BJ (cell line): ENCODE results near the gene OXER1. TPM values are rescaled to one million over a fixed set of nuclear protein-coding genes. Genes with fewer than 3 reads are reported as not detected.

Source experiments
- CTCF ChIA-PET: fragments of 350-600 bp; formaldehyde crosslinking; extraction: SDS; loops from one replicate; lab custom pipeline; 2021; ENCODE audit warnings: antibody characterized with exemption, inconsistent platforms; lab: Yijun Ruan, JAX
- POLR2A ChIA-PET: fragments of 300-600 bp; sonication (Branson Sonifier 250); formaldehyde crosslinking; extraction: SDS; loops from one replicate; lab custom pipeline; 2021; ENCODE audit warnings: antibody characterized with exemption; lab: Charles Lee
- DNase-seq: peaks from one replicate; pipeline ENCODE4 v3.0.0-alpha.2; 2011; ENCODE audit warnings: low read depth
- H3K27me3 ChIP-seq: 2 replicates; pipeline ENCODE4 v1.6.0; 2011; ENCODE audit warnings: low read length; ENCODE audit not compliant: control insufficient read depth, insufficient read depth
- H3K36me3 ChIP-seq: 2 replicates; pipeline ENCODE4 v1.5.1; 2011; ENCODE audit warnings: low read length; ENCODE audit not compliant: control insufficient read depth, insufficient read depth
- H3K4me3 ChIP-seq: 2 replicates; pipeline ENCODE4 v1.5.1; 2011; ENCODE audit warnings: low read depth, mild to moderate bottlenecking, control low read depth, low read length
- CTCF ChIP-seq: IDR thresholded peaks from 2 replicates; pipeline ENCODE4 v1.5.1; 2011; ENCODE audit warnings: low read depth, mild to moderate bottlenecking, control low read depth, inconsistent platforms, low read length, moderate library complexity; ENCODE audit not compliant: insufficient read depth
- polyA plus RNA-seq: library from polyadenylated mRNA; depleted of rRNA; stranded (reverse); fragments of >200 nt; gene quantifications from 2 replicates; pipeline ENCODE4 v1.2.3, GENCODE V29; 2011

Gene OXER1
- polyA plus RNA-seq, 1 experiment, result not detected

GRCh38 chr2:42769583-42770287 lies 5.8 kb upstream of the OXER1 start:
- no peak for DNase-seq
- CTCF ChIA-PET, result no interaction called here
- Histone ChIP-seq H3K27me3 (no peaks in the 10 kb centered on the region), H3K36me3 (no peaks in the 10 kb centered on the region), H3K4me3 (no peak overlapping the region)
- POLR2A ChIA-PET, result no interaction called here
- no peak for TF ChIP-seq CTCF

GRCh38 chr2:42768706-42769256 lies 4.8 kb upstream of the OXER1 start:
- no peak for TF ChIP-seq CTCF
- ChIA-PET CTCF (interaction anchor here (1.3 kb wide), 1 partner anchor 256 kb away, joined by 3 read pairs; no protein-coding TSS in a partner anchor), POLR2A (no interaction called here)
- no peaks in the 10 kb centered on the region for H3K36me3 ChIP-seq
- no peaks in the 10 kb centered on the region for H3K27me3 ChIP-seq
- H3K4me3 ChIP-seq, result no peak overlapping the region
- no peak for DNase-seq

GRCh38 chr2:42767899-42768705 lies 4.2 kb upstream of the OXER1 start:
- POLR2A ChIA-PET, result no interaction called here
- H3K4me3 ChIP-seq, result no peak overlapping the region
- CTCF ChIA-PET, result interaction anchor here (1.3 kb wide), 1 partner anchor 256 kb away, joined by 3 read pairs; no protein-coding TSS in a partner anchor
- H3K36me3 ChIP-seq, result no peaks in the 10 kb centered on the region
- no peak for DNase-seq
- TF ChIP-seq CTCF, result no peak
- H3K27me3 ChIP-seq, result no peaks in the 10 kb centered on the region

- ChIA-PET CTCF (interaction anchor here (1.3 kb wide), 1 partner anchor 255 kb away, joined by 3 read pairs; no protein-coding TSS in a partner anchor), POLR2A (no interaction called here)
- Histone ChIP-seq H3K4me3 (no peak overlapping the region), H3K27me3 (no peaks in the 10 kb centered on the region), H3K36me3 (no peaks in the 10 kb centered on the region)
- no peak for DNase-seq
- no peak for TF ChIP-seq CTCF
These were observed 3.4 kb upstream of the OXER1 start for GRCh38 chr2:42767080-42767898.
